Kidney epithelial cell (primary cell): Measurements from ENCODE around the gene KCNIP1. TPM values are rescaled to one million over a fixed set of nuclear protein-coding genes. Genes with fewer than 3 reads are reported as not detected.

Source experiments
- DNase-seq: peaks from one replicate; pipeline ENCODE4 v3.0.0-alpha.2; 2010; ENCODE audit warnings: low read depth
- H3K27me3 ChIP-seq: 2 replicates; pipeline ENCODE4 v1.6.0; 2011; ENCODE audit warnings: low read length; ENCODE audit not compliant: control insufficient read depth, insufficient read depth
- H3K36me3 ChIP-seq: 2 replicates; pipeline ENCODE4 v1.5.1; 2011; ENCODE audit warnings: low read length; ENCODE audit not compliant: control insufficient read depth, insufficient read depth
- H3K4me3 ChIP-seq: 2 replicates; pipeline ENCODE4 v1.5.1; 2011; ENCODE audit warnings: low read depth, mild to moderate bottlenecking, control low read depth, low read length
- total RNA-seq: library from RNA; depleted of rRNA; stranded (reverse); fragments of >200 nt; gene quantifications from 2 replicates; pipeline ENCODE4 v1.2.3, GENCODE V29; 2015
- TF ChIP-seq, protein P1 (sequence below): IDR thresholded peaks from 2 replicates; pipeline ENCODE4 v1.5.1; 2011; ENCODE audit warnings: mild to moderate bottlenecking, moderate library complexity, low read length, control low read depth, inconsistent platforms; ENCODE audit not compliant: insufficient read depth, poor library complexity, severe bottlenecking

The KCNIP1 gene
- total RNA-seq, 1 donor from 2014 or later: 3.4 TPM

- DNase-seq: no peak
- no peak overlapping the region for H3K4me3 ChIP-seq
- H3K27me3 ChIP-seq: no peaks in the 10 kb centered on the region
- no peaks in the 10 kb centered on the region for H3K36me3 ChIP-seq
- TF ChIP-seq, protein P1, sequence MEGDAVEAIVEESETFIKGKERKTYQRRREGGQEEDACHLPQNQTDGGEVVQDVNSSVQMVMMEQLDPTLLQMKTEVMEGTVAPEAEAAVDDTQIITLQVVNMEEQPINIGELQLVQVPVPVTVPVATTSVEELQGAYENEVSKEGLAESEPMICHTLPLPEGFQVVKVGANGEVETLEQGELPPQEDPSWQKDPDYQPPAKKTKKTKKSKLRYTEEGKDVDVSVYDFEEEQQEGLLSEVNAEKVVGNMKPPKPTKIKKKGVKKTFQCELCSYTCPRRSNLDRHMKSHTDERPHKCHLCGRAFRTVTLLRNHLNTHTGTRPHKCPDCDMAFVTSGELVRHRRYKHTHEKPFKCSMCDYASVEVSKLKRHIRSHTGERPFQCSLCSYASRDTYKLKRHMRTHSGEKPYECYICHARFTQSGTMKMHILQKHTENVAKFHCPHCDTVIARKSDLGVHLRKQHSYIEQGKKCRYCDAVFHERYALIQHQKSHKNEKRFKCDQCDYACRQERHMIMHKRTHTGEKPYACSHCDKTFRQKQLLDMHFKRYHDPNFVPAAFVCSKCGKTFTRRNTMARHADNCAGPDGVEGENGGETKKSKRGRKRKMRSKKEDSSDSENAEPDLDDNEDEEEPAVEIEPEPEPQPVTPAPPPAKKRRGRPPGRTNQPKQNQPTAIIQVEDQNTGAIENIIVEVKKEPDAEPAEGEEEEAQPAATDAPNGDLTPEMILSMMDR: no peak
Measured at GRCh38 chr5:170478306-170478705, 25.5 kb upstream of the KCNIP1 start.

GRCh38 chr5:170479484-170479883 lies 24.3 kb upstream of the KCNIP1 start:
- DNase-seq: peak; percentile 61
- no peaks in the 10 kb centered on the region for H3K36me3 ChIP-seq
- TF ChIP-seq, protein P1: peak; percentile 39
- no peak overlapping the region for H3K4me3 ChIP-seq
- no peaks in the 10 kb centered on the region for H3K27me3 ChIP-seq

DNA sequence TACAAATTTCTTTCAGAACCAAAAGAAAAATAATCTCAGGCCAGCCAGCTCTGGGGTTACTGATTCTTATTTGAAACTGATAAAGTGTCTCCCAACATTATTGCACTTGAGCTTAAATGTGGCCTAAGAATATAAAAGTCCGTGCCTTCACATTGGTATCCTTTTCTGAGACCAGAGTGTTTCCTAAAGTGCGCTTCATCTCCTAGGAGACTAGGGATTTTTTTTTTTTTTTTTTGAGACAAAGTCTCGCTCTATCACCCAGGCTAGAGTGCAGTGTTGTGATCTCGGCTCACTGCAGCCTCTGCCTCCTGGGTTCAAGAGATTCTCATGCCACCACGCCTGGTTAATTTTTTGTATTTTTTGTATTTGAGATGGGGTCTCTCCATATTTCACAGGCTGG lies 23.6 kb upstream of the KCNIP1 start:
- TF ChIP-seq, protein P1: no peak
- Histone ChIP-seq H3K4me3 (no peak overlapping the region), H3K27me3 (no peaks in the 10 kb centered on the region), H3K36me3 (no peaks in the 10 kb centered on the region)
- no peak for DNase-seq

DNA sequence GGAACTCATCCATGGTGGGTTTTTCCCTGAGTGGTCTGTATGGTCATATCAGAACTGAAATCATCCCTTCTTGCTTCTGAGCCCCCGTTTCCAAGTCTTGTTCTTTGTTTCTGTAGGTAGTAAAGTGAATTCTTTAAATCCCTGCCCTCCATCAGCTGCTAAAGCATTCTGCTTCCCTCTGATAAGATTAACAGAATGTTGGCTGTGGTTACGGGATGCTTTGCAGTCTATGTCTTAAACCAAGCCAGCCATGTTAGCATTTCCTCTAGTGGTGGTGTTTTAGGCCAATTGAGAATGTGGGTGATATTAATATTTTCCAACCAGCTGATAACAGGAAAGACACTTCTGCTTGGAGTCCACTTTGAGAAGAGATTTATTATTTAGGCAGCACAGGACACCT lies 22.0 kb upstream of the KCNIP1 start:
- DNase-seq: no peak
- Histone ChIP-seq H3K4me3 (no peak overlapping the region), H3K36me3 (no peaks in the 10 kb centered on the region), H3K27me3 (no peaks in the 10 kb centered on the region)
- TF ChIP-seq, protein P1: no peak

DNA sequence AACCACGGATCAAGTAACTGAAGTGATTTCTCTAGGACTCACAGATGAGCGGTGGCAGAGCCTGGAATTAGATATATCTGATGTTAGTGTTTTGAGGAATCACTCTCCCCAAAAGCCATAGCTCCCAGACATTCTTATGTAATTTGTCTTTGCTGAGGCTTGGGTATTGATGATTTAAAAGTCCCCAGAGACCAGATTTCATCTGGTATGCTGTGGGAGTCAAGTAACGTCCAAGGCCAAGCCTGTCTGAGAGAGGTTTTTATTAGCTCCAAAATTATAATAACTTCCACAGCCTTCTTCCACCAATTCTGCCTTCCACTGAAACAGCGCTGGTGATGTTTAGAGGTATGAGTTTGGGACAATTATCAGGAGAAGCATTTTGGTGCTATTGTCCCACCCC lies 21.3 kb upstream of the KCNIP1 start:
- TF ChIP-seq, protein P1: no peak
- DNase-seq: no peak
- H3K4me3 ChIP-seq: no peak overlapping the region
- H3K27me3 ChIP-seq: no peaks in the 10 kb centered on the region
- no peaks in the 10 kb centered on the region for H3K36me3 ChIP-seq

DNA sequence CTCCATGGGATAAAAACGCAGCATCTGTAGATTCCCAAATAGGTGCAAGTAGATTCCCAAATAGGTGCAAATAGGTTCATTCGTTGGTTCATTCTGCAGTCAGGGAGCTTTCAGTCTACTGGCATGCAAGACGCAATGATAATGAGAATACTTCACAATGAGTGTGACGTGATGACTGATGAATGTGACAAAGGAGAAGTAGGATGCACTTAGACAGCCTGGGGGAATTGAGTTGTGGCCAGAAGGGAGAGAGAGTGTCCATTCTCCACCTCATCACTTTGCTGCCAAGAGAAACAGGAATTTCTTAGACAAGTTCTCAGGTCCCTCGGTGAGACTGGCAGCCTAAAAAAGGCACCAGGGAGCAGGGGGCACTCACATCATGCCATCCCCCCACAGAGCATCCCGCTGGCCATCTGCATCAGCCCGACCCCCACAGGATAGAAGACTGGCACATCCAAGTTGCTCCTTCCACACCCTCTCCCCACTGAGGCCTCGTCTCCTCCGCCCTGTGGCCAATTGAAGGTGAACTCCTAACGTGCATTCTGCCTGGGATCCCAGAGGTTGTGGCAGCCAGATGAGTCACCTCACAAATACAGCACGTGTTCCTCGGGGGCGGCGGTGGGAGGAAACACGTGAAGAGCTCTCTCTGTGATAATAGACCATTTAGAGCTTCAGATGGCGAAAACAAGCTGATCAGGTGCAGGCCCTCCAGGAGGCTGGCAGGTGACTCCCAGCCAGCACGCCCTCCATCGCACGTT lies 19.9 kb upstream of the KCNIP1 start:
- Histone ChIP-seq H3K4me3 (no peak overlapping the region), H3K36me3 (no peaks in the 10 kb centered on the region), H3K27me3 (no peaks in the 10 kb centered on the region)
- DNase-seq: no peak
- TF ChIP-seq, protein P1: no peak
